KMS-11 (cell line): Measurements from ENCODE around the gene STAC2.

ENCODE experiments used
- H2AFZ ChIP-seq: fragments of 200-600 bp; sonication (generic); 2 replicates; pipeline ENCODE4 v1.6.1; 2016; ENCODE audit warnings: antibody characterized with exemption, mixed run types, low read depth
- H3K27ac ChIP-seq: fragments of 200-600 bp; sonication (generic); 2 replicates; pipeline ENCODE4 v1.6.1; 2016; ENCODE audit warnings: mild to moderate bottlenecking, mixed run types
- H3K27me3 ChIP-seq: fragments of 200-600 bp; sonication (generic); 2 replicates; pipeline ENCODE4 v1.6.1; 2017; ENCODE audit warnings: mild to moderate bottlenecking, low read depth, mixed run types, moderate library complexity; ENCODE audit not compliant: insufficient read depth
- H3K36me3 ChIP-seq: fragments of 200-600 bp; sonication (generic); 2 replicates; pipeline ENCODE4 v1.6.1; 2017; ENCODE audit warnings: mild to moderate bottlenecking, mixed run types; ENCODE audit not compliant: insufficient read depth
- H3K4me1 ChIP-seq: fragments of 200-600 bp; sonication (generic); 2 replicates; pipeline ENCODE4 v1.6.1; 2016; ENCODE audit warnings: mild to moderate bottlenecking, low read depth, mixed run types; ENCODE audit not compliant: poor library complexity, severe bottlenecking
- H3K4me2 ChIP-seq: fragments of 200-600 bp; sonication (generic); 2 replicates; pipeline ENCODE4 v1.7.0; 2016; ENCODE audit warnings: mild to moderate bottlenecking, mixed run types
- H3K4me3 ChIP-seq: fragments of 200-600 bp; sonication (generic); IDR thresholded peaks from 2 replicates; pipeline ENCODE4 v1.6.1; 2017; ENCODE audit warnings: low read depth, low read length, mixed read lengths; ENCODE audit not compliant: insufficient read depth
- H3K79me2 ChIP-seq: fragments of 200-600 bp; sonication (generic); 2 replicates; pipeline ENCODE4 v1.6.1; 2016; ENCODE audit warnings: low read depth, mixed run types; ENCODE audit not compliant: insufficient read depth
- H3K9ac ChIP-seq: fragments of 200-600 bp; sonication (generic); 2 replicates; pipeline ENCODE4 v1.6.1; 2016; ENCODE audit warnings: mild to moderate bottlenecking, mixed run types
- H4K20me1 ChIP-seq: fragments of 200-600 bp; sonication (generic); 2 replicates; pipeline ENCODE4 v1.6.1; 2016; ENCODE audit warnings: mild to moderate bottlenecking, mixed run types; ENCODE audit not compliant: insufficient read depth
- CTCF ChIP-seq: fragments of 200-600 bp; sonication (generic); conservative IDR thresholded peaks from 2 replicates; pipeline ENCODE4 v1.6.1; 2017; ENCODE audit warnings: low read depth, mild to moderate bottlenecking, antibody characterized with exemption, low read length, moderate library complexity, mixed read lengths

The STAC2 gene

GRCh38 chr17:39183720-39184119 lies 42.0 kb downstream of the STAC2 start:
- TF ChIP-seq CTCF = no peak
- Histone ChIP-seq H3K4me3 (no peak overlapping the region), H3K9ac (no peak overlapping the region), H2AFZ (no peak overlapping the region), H4K20me1 (no peaks in the 10 kb centered on the region), H3K36me3 (no peaks in the 10 kb centered on the region; the same call in 1 of the 2 replicates), H3K79me2 (no peaks in the 10 kb centered on the region), H3K27me3 (no peaks in the 10 kb centered on the region), H3K4me2 (no peak overlapping the region), H3K27ac (no peak overlapping the region), H3K4me1 (peaks cover 5% of the 10 kb centered on the region)

- Histone ChIP-seq H3K9ac (no peak overlapping the region), H3K4me1 (peaks cover under 1% of the 10 kb centered on the region), H3K27me3 (no peaks in the 10 kb centered on the region), H4K20me1 (no peaks in the 10 kb centered on the region), H3K4me3 (no peak overlapping the region), H2AFZ (no peak overlapping the region), H3K36me3 (no peaks in the 10 kb centered on the region; the same call in 1 of the 2 replicates), H3K79me2 (no peaks in the 10 kb centered on the region), H3K4me2 (no peak overlapping the region), H3K27ac (no peak overlapping the region)
- no peak for TF ChIP-seq CTCF
These were observed 42.7 kb downstream of the STAC2 start for GRCh38 chr17:39183045-39183444.

GRCh38 chr17:39181303-39181702 lies 44.4 kb downstream of the STAC2 start:
- H3K4me1 ChIP-seq = no peaks in the 10 kb centered on the region
- no peaks in the 10 kb centered on the region for H3K27me3 ChIP-seq
- no peak for TF ChIP-seq CTCF
- H3K4me2 ChIP-seq = no peak overlapping the region
- H4K20me1 ChIP-seq = no peaks in the 10 kb centered on the region
- no peak overlapping the region for H3K4me3 ChIP-seq
- no peak overlapping the region for H2AFZ ChIP-seq
- no peak overlapping the region for H3K9ac ChIP-seq
- H3K79me2 ChIP-seq = no peaks in the 10 kb centered on the region
- H3K27ac ChIP-seq = no peak overlapping the region
- no peaks in the 10 kb centered on the region; the same call in 1 of the 2 replicates for H3K36me3 ChIP-seq

GRCh38 chr17:39178536-39178935 lies 47.2 kb downstream of the STAC2 start:
- H3K4me1 ChIP-seq = peaks cover under 1% of the 10 kb centered on the region
- H3K27me3 ChIP-seq = no peaks in the 10 kb centered on the region
- no peaks in the 10 kb centered on the region for H4K20me1 ChIP-seq
- H3K9ac ChIP-seq = no peak overlapping the region
- no peaks in the 10 kb centered on the region for H3K79me2 ChIP-seq
- H3K4me2 ChIP-seq = no peak overlapping the region
- no peak overlapping the region for H3K27ac ChIP-seq
- no peak overlapping the region for H3K4me3 ChIP-seq
- H2AFZ ChIP-seq = no peak overlapping the region
- TF ChIP-seq CTCF = no peak
- H3K36me3 ChIP-seq = no peaks in the 10 kb centered on the region; the same call in 1 of the 2 replicates
